HepG2 (cell line): ENCODE data around the gene KHK. TPM values are rescaled to one million over a fixed set of nuclear protein-coding genes. Genes with fewer than 3 reads are reported as not detected.

Experiments
- ELF4 ChIP-seq: sonication (generic); formaldehyde crosslinking; IDR thresholded peaks from 2 replicates; pipeline ENCODE4 v1.5.0; 2020; ENCODE audit warnings: missing genetic modification reagents, mild to moderate bottlenecking, moderate library complexity, borderline replicate concordance
- HNF4G ChIP-seq, 2 experiments: sonication (generic) in 1 of 2; formaldehyde crosslinking in 1 of 2; IDR thresholded peaks; 2 replicates each; pipeline versions ENCODE4 v1.4.0 to v1.6.1; 2011 to 2020; ENCODE audit warnings: borderline replicate concordance in 2 of 2, low read depth in 2 of 2, mild to moderate bottlenecking in 2 of 2, low read length in 1 of 2, missing genetic modification reagents in 1 of 2, moderate library complexity in 1 of 2
- JUNB ChIP-seq: sonication (generic); formaldehyde crosslinking; IDR thresholded peaks from 2 replicates; pipeline ENCODE4 v1.8.0; 2022; ENCODE audit warnings: missing genetic modification reagents, mild to moderate bottlenecking, borderline replicate concordance
- MED8 ChIP-seq: sonication (generic); formaldehyde crosslinking; IDR thresholded peaks from 2 replicates; pipeline ENCODE4 v1.8.1; 2023; ENCODE audit warnings: mild to moderate bottlenecking, missing genetic modification reagents; ENCODE audit not compliant: insufficient replicate concordance
- NKX3-1 ChIP-seq: sonication (generic); formaldehyde crosslinking; IDR thresholded peaks from 2 replicates; pipeline ENCODE4 v1.5.0; 2020; ENCODE audit warnings: missing genetic modification reagents
- PRPF4 ChIP-seq: fragments of 200-400 bp; formaldehyde crosslinking; IDR thresholded peaks from 2 replicates; pipeline ENCODE4 v1.6.1; 2016; ENCODE audit warnings: low read length, low read depth; ENCODE audit not compliant: poor library complexity, severe bottlenecking
- SIN3B ChIP-seq: fragments of 150-350 bp; IDR thresholded peaks from 2 replicates; pipeline ENCODE4 v1.6.1; 2014; ENCODE audit warnings: low read length
- ZIK1 ChIP-seq: sonication (generic); formaldehyde crosslinking; IDR thresholded peaks from 2 replicates; pipeline ENCODE4 v1.5.0; 2020; ENCODE audit warnings: mild to moderate bottlenecking, low read depth, missing genetic modification reagents, borderline replicate concordance
- ZNF225 ChIP-seq: sonication (generic); formaldehyde crosslinking; IDR thresholded peaks from 2 replicates; pipeline ENCODE4 v1.4.0; 2020; ENCODE audit warnings: mild to moderate bottlenecking, missing genetic modification reagents
- ZNF556 ChIP-seq: sonication (generic); formaldehyde crosslinking; IDR thresholded peaks from 2 replicates; pipeline ENCODE4 v1.4.0; 2020; ENCODE audit warnings: mild to moderate bottlenecking, missing genetic modification reagents, borderline replicate concordance
- ZNF670 ChIP-seq: sonication (generic); formaldehyde crosslinking; IDR thresholded peaks from 2 replicates; pipeline ENCODE4 v1.8.0; 2022; ENCODE audit warnings: mild to moderate bottlenecking, missing genetic modification reagents, borderline replicate concordance
- ZNF841 ChIP-seq: sonication (generic); formaldehyde crosslinking; IDR thresholded peaks from 2 replicates; pipeline ENCODE4 v1.8.1; 2023; ENCODE audit warnings: missing genetic modification reagents, borderline replicate concordance
- polyA plus RNA-seq, 8 experiments: library from polyadenylated mRNA; depleted of rRNA in 3 of 8; stranded (reverse) in 7 of 8; unstranded in 1 of 8; fragments of >200 nt; fragmentation: Illumina TruSeq in 4 of 8; extraction: Trizol in 4 of 8; gene quantifications; 2 replicates each; pipeline versions ENCODE4 v1.2.1 to v1.2.3, GENCODE V29; 2011 to 2016; ENCODE audit warnings: low read depth in 4 of 8, missing spikeins in 1 of 8, mixed read lengths in 1 of 8; ENCODE audit not compliant: insufficient read depth in 1 of 8
- total RNA-seq, 5 experiments: library from RNA; depleted of rRNA; stranded (reverse); fragments of >200 nt; fragmentation: Illumina TruSeq; extraction: Trizol; gene quantifications; 2 replicates each; pipeline ENCODE4 v1.2.3, GENCODE V29; 2016; ENCODE audit warnings: low read depth in 1 of 5
- TF ChIP-seq, protein P1 (sequence below): sonication (generic); formaldehyde crosslinking; IDR thresholded peaks from 2 replicates; pipeline ENCODE4 v1.4.0; 2020; ENCODE audit warnings: missing genetic modification reagents, borderline replicate concordance
- TF ChIP-seq, protein P2 (sequence below): sonication (generic); formaldehyde crosslinking; IDR thresholded peaks from 2 replicates; pipeline ENCODE4 v1.8.1; 2023; ENCODE audit warnings: mild to moderate bottlenecking, missing genetic modification reagents
- TF ChIP-seq, protein P3 (sequence below): sonication (generic); formaldehyde crosslinking; IDR thresholded peaks from 2 replicates; pipeline ENCODE4 v1.8.1; 2023; ENCODE audit warnings: mild to moderate bottlenecking, moderate library complexity, missing genetic modification reagents

Gene KHK
- total and polyA plus RNA-seq, 2 of the 13 experiments (the other 11 are each of a cell fraction or from before 2014, with no cell fraction given), result 40.9 to 99.2 TPM

DNA sequence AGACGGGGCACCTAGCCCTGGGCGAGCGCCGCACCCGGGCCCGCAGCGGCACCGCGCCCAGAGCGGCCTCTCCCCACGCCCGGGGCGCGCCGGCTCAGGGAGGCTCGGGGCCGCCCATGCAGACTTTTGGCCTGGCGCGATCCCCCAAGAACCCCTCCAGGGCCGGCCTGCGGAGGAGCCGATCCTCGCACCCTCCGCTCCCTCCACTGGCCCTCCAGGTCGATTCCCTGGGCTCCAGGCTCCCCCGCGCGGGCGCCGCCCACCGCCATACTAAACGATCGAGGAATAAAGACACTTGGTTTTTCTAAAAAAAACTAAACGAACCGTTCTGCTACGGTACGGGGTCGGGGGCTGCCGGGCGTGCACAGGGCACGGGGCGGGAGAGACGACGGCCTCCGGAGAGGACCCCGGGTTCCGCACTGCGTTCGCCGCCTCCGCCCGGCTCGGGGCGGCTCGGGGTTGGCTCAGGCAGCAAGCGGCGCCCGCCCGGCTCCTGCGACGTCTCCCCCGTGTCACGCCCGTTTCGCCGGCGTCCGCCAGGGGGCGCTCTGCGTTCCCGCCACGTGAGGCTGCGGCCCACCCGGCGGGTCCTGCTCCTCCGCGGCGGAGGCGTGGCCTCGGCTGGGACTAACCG, 365 bp upstream of the KHK start (continued):
- TF ChIP-seq, protein P1, sequence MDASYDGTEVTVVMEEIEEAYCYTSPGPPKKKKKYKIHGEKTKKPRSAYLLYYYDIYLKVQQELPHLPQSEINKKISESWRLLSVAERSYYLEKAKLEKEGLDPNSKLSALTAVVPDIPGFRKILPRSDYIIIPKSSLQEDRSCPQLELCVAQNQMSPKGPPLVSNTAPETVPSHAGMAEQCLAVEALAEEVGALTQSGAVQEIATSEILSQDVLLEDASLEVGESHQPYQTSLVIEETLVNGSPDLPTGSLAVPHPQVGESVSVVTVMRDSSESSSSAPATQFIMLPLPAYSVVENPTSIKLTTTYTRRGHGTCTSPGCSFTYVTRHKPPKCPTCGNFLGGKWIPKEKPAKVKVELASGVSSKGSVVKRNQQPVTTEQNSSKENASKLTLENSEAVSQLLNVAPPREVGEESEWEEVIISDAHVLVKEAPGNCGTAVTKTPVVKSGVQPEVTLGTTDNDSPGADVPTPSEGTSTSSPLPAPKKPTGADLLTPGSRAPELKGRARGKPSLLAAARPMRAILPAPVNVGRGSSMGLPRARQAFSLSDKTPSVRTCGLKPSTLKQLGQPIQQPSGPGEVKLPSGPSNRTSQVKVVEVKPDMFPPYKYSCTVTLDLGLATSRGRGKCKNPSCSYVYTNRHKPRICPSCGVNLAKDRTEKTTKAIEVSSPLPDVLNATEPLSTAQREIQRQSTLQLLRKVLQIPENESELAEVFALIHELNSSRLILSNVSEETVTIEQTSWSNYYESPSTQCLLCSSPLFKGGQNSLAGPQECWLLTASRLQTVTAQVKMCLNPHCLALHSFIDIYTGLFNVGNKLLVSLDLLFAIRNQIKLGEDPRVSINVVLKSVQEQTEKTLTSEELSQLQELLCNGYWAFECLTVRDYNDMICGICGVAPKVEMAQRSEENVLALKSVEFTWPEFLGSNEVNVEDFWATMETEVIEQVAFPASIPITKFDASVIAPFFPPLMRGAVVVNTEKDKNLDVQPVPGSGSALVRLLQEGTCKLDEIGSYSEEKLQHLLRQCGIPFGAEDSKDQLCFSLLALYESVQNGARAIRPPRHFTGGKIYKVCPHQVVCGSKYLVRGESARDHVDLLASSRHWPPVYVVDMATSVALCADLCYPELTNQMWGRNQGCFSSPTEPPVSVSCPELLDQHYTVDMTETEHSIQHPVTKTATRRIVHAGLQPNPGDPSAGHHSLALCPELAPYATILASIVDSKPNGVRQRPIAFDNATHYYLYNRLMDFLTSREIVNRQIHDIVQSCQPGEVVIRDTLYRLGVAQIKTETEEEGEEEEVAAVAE (CRISPR knock-in tag), result peak; percentile 77; the same call in 1 of the 2 replicates
- peak; percentile 69; the same call in 1 of the 2 replicates for TF ChIP-seq ZNF556 (CRISPR knock-in tag)
- peak; percentile 84; the same call in 1 of the 2 replicates for TF ChIP-seq NKX3-1 (CRISPR knock-in tag)
- TF ChIP-seq MED8 (CRISPR knock-in tag), result no peak
- peak; percentile 20; the same call in 1 of the 2 replicates for TF ChIP-seq ZNF841
- peak; percentile 60; the same call in 1 of the 2 replicates for TF ChIP-seq SIN3B
- TF ChIP-seq ELF4, result no peak
- TF ChIP-seq, protein P2, sequence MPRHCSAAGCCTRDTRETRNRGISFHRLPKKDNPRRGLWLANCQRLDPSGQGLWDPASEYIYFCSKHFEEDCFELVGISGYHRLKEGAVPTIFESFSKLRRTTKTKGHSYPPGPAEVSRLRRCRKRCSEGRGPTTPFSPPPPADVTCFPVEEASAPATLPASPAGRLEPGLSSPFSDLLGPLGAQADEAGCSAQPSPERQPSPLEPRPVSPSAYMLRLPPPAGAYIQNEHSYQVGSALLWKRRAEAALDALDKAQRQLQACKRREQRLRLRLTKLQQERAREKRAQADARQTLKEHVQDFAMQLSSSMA, result no peak
- TF ChIP-seq ZNF225 (CRISPR knock-in tag), result no peak
- TF ChIP-seq ZNF670 (CRISPR knock-in tag), result peak; percentile 31; the same call in 1 of the 2 replicates
- no peak for TF ChIP-seq PRPF4
- TF ChIP-seq, protein P3, sequence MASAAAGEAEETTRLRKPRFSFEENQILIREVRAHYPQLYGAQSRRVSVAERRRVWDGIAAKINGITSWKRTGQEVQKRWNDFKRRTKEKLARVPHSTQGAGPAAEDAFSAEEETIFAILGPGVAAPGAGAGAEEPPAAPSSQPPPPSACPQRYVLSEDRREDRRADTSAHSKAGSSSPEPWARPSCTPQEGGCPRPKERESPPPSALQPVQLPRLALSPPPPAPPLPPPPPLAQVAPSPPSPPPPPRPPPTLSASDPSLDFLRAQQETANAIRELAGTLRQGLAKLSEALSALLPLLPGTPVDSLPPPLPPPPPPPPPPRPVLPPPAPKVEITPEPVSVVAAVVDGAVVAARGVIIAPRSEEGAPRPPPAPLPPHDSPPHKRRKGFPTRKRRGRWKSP (CRISPR knock-in tag), result peak; percentile 31; the same call in 1 of the 2 replicates
- TF ChIP-seq HNF4G (IDR thresholded peaks at IDR 0.05; ENCODE audit: borderline replicate concordance, low read depth, low read length), result peak; percentile 34; the same call in 1 of the 2 replicates
- no peak for TF ChIP-seq HNF4G (CRISPR knock-in tag; IDR thresholded peaks at IDR 0.05; ENCODE audit: borderline replicate concordance, low read depth)
- no peak for TF ChIP-seq JUNB (CRISPR knock-in tag)
- TF ChIP-seq ZIK1 (CRISPR knock-in tag), result peak; percentile 31; the same call in 1 of the 2 replicates
